VCaP (cell line): ENCODE data around the gene DYNC1H1.

Experiments
- H3K27ac ChIP-seq: fragments of 450-650 bp; 2 replicates; pipeline ENCODE4 v1.5.1; 2017
- TF ChIP-seq, protein P1 (sequence below): fragments of 450-650 bp; conservative IDR thresholded peaks from 2 replicates; pipeline ENCODE4 v1.5.1; 2017; ENCODE audit warnings: mild to moderate bottlenecking, moderate library complexity

DYNC1H1 gene

DNA sequence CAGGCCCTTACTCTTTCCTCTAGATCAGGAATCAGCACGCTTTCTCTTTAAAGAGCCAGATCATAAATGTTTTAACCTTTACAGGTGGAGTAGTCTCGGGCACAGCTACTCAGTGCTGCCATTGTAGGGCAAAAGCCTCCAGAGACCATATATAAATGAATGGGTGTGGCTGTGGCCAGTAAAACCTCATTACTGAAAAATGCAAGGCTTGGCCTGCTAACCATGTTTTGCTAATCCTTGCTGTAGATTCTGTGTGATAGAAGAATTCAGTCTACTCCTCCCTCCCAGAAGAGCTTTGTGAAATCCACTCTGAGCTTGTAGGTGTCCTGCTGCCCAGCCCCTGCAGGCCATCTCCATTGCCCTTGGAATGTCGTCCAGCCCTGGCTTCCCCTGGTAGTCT, 64.4 kb downstream of the DYNC1H1 start:
- no peak overlapping the region for H3K27ac ChIP-seq
- TF ChIP-seq, protein P1, sequence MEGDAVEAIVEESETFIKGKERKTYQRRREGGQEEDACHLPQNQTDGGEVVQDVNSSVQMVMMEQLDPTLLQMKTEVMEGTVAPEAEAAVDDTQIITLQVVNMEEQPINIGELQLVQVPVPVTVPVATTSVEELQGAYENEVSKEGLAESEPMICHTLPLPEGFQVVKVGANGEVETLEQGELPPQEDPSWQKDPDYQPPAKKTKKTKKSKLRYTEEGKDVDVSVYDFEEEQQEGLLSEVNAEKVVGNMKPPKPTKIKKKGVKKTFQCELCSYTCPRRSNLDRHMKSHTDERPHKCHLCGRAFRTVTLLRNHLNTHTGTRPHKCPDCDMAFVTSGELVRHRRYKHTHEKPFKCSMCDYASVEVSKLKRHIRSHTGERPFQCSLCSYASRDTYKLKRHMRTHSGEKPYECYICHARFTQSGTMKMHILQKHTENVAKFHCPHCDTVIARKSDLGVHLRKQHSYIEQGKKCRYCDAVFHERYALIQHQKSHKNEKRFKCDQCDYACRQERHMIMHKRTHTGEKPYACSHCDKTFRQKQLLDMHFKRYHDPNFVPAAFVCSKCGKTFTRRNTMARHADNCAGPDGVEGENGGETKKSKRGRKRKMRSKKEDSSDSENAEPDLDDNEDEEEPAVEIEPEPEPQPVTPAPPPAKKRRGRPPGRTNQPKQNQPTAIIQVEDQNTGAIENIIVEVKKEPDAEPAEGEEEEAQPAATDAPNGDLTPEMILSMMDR: no peak

DNA sequence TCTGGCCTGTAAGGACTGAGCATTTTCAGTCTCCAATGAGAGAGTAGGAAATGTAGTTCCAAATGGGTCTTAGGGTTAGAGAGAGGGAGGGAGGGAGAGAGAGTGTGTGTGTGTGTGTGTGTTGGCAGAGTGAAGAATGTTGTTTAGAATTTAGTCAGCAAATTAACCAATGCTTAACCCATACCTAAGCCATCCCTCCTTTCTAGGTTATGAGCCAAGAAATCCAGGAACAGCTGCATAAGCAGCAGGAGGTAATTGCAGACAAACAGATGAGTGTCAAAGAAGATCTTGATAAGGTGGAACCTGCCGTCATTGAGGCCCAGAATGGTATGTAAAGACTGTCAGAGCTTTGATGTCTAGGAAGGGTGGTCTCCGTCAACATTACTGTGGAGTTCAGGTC, 65.6 kb downstream of the DYNC1H1 start:
- no peak overlapping the region for H3K27ac ChIP-seq
- TF ChIP-seq, protein P1: no peak

DNA sequence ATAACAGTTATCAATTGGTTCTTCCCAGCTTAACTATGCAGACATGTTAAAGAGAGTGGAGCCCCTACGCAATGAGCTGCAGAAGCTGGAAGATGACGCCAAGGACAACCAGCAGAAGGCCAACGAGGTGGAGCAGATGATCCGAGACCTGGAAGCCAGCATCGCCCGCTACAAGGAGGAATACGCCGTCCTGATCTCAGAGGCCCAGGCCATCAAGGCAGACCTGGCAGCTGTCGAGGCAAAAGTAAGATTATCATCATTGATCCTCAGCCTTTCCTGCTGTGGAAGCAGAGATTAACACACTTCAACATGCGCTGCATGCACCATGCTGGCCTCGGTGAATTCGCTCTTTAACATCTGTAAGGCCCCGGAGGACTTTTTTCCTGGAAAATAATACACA, 68.9 kb downstream of the DYNC1H1 start:
- no peak overlapping the region for H3K27ac ChIP-seq
- TF ChIP-seq, protein P1: no peak

DNA sequence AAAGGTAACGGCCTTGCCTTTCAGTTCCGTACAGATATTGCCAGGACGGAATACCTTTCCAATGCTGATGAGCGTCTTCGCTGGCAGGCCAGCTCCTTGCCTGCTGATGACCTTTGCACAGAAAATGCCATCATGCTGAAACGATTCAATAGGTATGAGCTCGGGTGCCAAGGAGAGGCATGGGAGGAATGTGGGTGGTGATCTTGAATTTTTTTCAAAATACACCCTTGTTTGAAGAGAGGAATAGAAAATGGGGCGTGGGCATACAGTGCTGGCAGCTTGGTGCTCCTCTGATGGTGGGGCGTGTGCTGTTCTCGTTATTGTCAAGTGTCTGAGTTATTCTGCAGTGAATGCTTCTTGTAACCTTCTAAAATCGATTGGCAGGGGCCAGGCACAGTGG, 69.9 kb downstream of the DYNC1H1 start:
- H3K27ac ChIP-seq: no peak overlapping the region
- TF ChIP-seq, protein P1: no peak

DNA sequence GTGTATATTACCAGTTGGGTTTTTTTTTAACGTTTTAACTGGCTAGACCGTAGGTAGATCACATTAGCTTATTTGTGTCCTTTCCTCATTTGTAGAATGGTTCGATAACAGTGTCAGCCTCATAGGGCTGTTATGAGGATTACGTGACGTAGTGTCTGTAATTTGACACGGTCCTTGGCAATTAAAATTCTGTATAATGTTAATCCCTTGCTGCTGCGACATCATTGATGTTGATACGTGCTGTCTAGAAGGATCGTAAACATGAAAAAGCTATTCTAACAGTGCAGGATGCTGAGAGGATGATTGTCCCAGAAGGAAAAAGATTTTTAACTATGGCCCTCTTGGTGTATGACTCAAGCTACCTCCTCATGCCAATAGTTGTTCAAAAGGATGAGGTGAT, 71.5 kb downstream of the DYNC1H1 start:
- no peak overlapping the region for H3K27ac ChIP-seq
- TF ChIP-seq, protein P1: no peak

DNA sequence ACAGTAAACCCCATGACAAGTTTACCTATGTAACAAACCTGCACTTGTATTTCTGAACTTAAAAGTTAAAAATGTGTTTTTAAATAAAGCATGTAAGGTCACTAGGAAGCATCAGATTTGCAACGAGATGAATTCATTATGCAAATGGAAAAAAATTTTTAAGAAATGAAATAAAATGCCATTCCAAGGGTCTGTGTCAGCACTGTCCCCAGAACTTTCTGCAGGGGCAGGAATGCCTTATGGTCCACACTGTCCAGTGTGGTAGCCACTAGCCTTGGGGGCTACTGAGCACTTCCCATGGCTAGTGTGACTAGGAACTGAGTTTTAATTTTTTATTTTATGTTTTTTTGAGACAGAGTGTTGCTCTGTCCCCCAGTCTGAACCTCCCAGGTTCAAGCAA, 73.3 kb downstream of the DYNC1H1 start:
- H3K27ac ChIP-seq: no peak overlapping the region
- TF ChIP-seq, protein P1: no peak

DNA sequence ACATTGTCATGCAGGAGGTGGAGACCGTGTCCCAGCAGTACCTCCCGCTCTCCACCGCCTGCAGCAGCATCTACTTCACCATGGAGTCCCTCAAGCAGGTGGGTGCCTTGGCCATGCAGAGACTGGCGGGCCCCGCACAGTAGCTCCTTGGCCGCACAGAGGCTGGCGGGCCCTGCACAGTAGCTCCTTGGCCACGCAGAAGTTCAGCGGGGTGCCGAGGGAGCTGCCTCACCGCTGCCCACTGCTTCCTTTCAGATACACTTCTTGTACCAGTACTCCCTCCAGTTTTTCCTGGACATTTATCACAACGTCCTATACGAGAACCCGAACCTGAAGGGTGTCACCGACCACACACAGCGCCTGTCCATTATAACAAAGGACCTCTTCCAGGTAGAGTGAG, 74.8 kb downstream of the DYNC1H1 start:
- H3K27ac ChIP-seq: no peak overlapping the region

More for the DNA sequence above, 74.8 kb downstream of the DYNC1H1 start:
- TF ChIP-seq, protein P1: no peak
